NCI-H510A (cell line): Measurements from ENCODE around the gene DVL1.

Experiments
- DNase-seq: peaks from one replicate; lab custom pipeline; 2025; lab: John Stamatoyannopoulos, UW

The DVL1 gene

DNA sequence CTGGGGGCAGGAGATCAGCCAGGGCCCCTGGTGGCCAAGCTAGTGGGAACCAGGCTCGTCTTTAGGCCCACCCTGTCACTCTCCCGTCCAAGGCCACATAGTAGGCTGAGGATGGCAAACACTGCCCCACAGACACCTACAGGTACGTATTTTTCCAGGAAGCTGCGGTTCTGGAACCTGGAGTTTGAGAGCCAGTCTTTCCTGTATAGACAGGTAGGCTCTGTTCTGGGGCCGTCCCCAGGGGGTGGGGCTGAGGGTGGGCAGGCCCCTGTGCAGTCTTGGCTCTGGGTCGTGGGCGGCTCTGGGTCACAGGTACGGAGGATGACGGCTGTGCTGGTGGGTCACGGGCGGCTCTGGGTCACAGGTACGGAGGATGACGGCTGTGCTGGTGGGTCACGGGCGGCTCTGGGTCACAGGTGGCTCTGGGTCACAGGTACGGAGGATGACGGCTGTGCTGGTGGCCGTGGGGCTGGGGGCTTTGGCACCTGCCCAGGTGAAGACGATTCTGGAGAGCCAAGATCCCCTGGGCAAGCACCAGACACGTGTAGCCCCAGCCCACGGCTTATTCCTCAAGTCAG lies 38.7 kb downstream of the DVL1 start:
- no peak for DNase-seq

DNA sequence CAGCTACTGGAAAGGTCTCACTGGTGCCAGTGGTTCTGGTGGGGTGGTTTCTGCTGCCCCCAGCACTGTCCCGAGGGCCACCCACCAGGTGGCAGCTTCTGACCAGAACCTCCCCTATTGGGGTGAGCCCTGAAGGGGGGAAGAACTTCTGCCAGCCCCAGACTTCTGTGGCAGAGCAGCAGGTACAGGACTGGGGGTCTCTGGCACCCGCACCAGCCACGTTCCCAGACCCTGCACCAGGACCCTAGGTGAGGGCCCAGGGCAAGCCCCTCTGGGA lies 39.2 kb downstream of the DVL1 start:
- no peak for DNase-seq

DNA sequence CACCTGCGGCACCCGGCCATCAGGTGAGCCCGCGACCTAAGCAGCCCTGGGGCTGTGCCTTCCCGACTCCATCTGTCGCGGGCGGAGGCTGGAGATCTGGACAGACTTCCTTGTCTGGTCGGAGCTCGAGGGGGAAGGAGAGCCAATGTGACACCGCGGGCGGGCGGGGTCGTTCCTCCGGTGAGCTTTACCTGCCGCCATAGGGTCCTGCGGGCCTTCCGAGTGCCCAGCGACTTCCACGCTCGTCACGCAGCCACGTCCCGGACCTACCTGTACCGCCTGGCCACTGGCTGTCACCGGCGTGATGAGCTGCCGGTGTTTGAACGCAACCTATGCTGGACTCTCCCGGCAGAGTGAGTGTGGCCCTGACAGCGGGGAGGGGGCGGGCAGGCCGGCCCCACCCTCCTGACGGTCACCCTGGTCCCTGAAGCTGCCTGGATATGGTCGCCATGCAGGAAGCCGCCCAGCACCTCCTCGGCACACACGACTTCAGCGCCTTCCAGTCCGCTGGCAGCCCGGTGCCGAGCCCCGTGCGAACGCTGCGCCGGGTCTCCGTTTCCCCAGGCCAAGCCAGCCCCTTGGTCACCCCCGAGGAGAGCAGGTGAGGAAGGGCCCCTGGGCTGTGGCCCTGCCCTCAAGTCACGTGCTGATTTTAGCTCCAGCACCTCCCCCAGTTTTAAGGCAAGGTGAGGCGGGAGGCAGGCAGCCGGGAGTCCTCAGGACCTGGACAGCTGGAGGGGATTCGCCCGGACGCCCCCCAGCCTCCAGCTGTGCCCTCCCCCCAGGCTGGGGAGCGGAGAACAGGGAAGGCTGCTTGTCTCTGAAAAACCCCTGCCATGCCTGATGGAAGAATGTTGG lies 39.7 kb downstream of the DVL1 start:
- DNase-seq: peak; percentile 80

DNA sequence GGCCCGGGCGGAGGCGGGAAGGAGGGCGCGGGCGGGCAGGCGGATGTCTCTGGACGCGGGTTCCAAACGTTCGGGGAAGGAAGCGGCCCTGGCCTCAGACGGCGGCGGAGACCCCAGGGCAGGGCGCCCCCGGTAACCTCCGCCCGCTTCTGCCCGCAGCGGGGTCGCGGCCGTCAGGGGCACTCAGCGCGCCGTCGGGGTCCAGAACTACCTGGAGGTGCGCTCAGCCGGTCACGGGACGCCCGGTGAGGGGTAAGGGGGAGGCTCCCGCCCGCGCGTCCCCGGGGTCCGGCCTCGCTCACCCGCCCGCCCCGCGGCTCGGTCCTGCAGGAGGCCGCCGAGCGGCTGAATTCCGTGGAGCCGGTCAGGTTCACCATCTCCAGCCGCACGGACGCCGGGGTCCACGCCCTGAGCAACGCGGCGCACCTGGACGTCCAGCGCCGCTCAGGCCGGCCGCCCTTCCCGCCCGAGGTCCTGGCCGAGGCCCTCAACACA lies 40.4 kb downstream of the DVL1 start:
- DNase-seq: no peak

DNA sequence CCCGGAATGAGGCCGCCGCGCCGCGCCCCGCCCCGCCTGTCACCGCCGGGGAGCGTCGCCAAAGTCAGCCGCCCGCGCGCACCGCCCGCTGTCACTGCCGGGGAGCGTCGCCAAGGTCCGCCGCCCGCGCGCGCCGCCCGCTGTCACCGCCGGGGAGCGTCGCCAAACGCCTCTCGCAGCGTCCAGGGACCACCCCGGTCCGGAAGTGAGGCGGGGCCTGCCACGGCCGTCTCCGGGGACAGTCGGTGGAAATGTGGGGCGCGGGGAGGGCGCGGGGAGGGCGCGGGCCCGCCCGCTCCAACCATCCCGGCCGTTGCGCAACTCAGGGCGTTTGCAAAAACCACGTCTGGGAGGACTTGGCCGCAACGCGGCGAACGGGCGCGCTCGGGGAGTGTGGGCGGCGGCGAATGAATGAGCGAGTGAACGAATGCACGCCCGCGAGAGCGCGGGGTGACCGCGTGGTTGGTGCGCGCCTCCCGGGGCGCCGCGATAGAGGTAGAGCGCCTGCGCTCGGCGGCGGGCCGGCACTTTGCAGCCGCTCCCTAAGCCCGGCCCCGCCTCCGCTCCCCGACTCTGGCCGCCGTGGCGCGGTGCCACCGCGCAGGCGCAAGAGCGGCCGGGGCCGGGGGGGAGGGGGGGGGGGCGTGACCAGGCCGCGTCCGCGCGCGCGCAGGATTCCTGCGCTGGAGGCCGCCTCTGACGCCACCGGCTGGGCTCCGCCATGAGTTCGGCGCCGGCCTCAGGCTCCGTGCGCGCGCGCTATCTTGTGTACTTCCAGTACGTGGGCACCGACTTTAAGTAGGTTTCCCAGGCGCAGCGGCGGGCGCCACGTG lies 41.1 kb downstream of the DVL1 start, which contains the start of the genes ACAP3 and PUSL1:
TSS of gene ACAP3 (minus strand) at position 8 of the 833 bp plus-strand sequence. CDS start 115 bp downstream, outside the sequence.
TSS of gene PUSL1 (plus strand) at position 675 of the 833 bp plus-strand sequence. CDS start at position 722, 47 bp downstream.
- peak; percentile 98 for DNase-seq

DNA sequence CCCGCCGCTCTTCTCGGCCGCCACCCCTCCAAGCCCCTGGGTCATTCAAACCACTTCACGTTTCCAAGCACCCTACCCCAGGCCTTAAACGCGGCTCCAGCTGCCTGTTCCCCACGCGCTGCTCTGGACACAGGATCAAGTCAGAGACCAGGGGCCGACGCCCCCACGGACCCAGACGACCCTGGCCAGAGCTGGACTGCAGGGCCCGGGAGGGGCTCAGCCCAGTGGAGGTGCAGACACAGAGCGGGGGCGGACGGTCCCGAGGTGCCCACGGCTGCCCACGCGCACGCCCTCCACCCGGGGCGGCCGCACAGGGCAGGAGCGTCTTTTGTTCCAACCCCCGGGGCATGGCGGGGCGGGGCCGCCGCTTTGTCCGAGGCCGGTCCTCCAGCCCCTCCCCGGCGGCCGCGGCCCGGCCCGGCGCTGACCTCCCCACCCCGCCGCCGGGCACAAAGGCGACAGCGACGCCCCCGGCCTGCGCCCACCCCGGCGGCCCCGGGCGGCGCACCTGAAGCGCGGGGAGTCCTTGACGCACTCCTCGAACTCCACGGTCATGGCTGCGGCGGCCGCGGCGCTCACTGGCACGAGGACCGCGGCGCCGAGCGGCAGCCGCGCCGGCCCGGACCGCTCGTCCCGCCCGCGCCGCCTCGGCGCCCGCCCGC lies 41.8 kb downstream of the DVL1 start:
- DNase-seq: no peak

DNA sequence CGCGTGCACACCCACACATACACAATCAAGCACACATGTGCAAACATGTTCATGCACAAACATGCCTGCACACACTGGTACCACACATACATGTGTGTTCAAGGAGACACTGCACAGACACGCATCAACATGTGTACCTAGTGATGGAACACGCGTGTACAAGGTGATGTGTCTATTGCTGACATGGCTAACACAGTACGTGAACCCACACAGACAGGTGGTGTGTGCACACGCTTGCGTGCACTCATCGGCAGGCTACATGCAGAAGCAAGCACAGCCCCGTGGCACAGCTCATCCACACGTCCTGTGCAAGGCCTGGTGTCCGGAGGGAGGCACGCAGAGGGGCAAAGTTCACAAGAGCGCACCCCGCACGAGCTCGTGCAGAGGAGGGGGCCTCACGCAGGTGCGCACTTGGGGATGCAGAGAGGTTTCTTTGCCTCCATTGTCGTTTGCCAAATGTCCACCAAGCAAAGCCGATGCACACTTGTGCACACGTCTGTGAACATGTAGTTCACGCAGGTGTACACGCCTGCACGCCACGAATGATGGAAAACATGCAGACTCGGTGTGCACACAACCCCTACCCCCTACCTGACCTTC lies 42.5 kb downstream of the DVL1 start:
- no peak for DNase-seq

DNA sequence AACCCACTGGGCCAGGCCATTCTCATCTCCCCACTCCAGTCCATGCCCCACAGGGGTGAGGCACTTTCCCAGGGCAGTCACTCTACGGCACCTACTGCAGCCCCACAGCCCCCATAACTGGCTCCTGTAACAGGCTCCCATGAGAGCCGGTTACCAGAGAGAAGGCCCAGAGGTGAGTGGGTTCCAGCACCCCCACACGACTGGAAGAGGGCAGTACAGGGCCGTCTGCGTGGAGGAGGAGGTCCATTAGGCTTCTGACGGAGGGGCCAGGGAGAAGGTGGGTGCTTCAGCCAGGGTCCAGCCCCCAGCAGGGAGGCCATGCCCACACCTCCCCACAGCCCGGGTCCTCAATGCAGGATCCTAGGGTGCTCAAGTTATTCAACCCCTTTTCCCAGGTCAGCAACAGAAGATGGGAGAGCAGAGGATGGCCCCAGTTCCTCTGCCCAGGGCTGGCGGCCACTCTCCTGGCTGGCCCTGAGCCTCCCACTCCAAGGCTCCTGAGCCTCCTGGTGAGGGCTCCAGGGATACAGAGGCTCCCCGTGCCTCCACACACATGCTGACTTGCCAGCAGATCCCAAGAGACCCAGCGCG lies 43.1 kb downstream of the DVL1 start:
- no peak for DNase-seq

DNA sequence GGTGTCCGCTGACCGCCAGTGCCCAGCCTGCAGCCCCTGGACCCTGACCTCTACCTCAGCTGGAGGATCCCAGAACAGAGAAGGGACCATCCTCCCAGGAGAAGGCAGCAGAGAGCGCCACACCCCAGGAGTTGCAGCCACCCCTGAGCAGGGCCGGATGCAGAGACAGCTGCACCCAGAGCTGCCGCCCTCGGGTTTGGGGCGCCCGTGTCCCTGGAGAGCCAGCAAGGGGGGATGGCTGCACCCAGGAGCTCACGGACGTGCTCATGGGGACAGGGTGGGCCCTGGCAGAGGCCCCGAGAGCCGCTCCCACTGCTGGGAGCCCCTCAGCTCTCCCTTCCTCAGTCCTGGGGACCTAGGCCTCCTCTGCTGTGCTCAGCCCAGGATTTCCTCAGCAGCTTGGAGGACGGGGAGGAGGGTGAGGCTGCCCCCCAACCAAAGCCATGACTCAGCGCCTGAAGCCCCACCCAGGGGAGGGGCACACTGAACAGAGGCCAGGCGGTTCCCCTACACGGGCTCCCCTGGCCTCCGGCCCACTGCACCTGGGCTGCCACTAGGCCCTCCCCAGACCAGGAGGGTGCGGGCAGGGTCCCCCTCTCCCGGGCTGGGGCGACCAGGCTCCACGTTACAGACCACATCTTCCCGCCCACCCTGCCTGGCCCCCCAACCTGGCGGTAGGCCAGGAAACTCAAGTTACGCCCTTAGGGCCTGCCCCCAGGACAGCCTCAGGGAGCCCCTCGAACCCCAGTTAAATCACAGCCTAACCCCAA lies 43.7 kb downstream of the DVL1 start:
- DNase-seq: peak; percentile 82

DNA sequence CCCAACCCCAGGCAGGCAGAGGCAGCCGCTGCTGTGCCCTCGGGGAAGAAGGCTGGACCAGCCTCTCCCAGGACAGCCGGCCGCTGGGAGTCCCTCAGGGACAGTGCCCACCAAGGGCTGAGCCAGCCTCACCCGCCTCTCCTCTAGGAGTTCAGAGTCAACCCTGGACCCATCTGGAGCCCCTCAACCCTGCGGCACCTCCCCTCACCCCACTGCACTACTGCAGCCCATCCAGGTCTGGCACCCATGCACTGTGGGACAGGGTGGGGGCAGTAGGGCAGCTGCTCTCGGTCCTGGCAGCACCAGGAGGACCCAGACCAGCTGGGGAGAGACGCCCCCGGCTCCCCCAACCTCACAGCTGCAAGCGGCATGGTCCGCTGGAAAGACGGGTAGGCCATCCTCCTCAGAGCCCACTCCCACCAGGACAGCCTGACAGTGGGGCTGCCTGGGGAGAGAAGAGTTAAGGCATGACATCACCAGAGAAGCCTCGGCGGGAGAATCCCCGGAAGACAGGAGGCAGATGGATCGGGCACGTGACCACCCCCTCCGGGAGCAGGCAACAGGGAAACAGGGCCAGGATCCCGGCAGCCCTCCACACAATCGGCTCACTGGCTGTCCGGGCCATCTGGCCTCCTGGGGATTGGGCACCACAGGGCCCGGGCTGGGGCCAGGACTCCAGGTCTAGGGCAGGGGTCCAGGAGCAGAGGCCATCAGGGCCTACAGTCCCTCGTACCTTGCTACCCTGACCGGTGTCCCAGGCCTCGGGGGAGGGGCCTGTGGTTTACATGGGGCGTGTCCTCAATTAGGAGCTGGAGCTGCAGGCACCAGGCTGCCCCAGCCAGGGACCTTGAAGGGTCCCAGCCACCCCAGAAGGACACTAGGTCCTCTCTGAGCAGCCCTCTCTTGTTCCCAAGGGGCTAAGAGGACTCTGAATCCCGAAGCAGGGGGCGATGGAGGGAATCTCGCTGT lies 44.6 kb downstream of the DVL1 start:
- DNase-seq: peak; percentile 96

DNA sequence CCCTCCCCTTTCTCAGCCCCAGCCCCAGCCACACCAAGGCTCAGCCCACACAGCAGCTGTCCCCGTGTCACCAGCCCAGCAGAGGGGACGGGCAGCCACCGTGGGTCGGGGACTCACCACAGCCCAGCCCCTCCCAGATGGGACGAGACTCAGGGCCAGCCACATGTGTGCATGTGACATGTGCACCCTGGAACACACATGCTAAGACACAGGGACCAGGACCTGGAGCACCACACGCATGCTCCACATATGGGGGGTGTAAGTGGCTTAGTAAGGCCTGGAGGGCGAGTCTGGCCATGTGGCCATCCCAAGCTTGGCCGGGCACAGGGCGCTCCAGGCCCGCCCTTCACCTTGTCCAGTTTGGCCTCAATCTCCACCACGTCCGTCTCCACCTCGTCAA lies 45.5 kb downstream of the DVL1 start:
- DNase-seq: no peak

DNA sequence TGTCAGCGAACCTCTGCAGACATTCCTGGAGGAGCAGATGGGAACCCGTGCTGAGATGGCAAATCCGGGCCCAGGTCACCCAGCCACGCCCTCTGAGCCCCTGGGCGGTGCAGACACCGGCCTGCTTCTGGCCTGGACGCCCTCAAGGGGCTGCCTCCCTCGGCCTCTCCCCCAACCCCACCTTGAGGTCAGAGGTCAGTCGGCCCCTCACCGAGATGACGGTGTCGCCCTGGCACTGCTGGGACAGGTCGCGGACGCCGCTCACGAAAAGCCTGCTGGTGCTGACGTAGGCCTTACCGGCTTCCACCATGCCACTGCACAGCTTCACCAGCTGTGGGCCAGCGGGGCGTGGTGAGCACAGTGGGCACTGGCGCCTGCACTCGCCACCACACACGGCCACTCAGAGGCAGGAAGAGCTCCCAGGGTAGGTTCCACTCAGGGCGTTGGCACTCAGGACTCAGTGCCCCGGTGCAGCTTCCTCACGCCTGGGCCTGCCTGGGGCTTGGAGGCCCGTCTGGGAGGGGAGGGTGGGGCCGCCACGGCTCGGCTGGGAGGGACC lies 46.2 kb downstream of the DVL1 start:
- DNase-seq: no peak

DNA sequence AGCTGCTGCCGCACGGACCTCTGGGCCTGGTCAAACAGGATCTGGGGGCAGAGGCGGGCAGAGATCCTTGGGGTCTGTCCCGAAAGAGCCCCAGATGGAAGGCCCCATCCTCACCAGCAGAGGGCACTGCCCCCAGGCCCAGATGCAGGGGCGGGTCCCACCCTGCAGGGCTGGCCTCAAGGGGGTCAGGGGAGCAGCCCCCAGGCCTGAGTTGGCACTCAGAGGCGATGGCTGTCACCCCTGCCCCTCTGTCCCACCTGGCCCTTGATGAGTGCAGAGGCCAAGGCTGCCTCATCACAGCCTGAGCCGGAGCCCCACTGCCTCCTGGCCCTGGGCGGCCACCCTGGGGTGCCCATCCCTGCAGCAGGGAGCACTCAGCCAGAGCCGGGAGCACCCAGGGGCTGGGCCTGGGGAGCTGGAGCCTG lies 47.2 kb downstream of the DVL1 start:
- no peak for DNase-seq

DNA sequence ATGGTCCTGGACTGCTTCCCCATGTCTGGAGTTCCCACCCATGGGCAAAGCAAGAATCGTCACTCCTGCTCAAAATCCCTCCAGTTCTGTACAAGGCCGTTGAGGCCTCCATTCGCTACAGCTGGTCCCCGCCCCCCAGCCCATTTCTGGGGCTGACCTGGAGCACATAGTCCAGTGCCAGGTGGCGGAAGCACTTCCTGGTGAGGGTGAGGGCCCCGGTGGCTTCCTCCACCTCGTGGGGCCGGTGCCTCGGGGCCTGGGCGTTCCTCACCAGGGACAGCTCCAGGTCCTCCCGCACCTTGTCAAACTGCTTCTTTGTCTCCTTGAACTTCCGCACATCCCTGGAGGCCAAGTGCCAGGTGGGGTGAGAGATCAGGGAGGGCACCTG lies 48.9 kb downstream of the DVL1 start:
- DNase-seq: no peak

DNA sequence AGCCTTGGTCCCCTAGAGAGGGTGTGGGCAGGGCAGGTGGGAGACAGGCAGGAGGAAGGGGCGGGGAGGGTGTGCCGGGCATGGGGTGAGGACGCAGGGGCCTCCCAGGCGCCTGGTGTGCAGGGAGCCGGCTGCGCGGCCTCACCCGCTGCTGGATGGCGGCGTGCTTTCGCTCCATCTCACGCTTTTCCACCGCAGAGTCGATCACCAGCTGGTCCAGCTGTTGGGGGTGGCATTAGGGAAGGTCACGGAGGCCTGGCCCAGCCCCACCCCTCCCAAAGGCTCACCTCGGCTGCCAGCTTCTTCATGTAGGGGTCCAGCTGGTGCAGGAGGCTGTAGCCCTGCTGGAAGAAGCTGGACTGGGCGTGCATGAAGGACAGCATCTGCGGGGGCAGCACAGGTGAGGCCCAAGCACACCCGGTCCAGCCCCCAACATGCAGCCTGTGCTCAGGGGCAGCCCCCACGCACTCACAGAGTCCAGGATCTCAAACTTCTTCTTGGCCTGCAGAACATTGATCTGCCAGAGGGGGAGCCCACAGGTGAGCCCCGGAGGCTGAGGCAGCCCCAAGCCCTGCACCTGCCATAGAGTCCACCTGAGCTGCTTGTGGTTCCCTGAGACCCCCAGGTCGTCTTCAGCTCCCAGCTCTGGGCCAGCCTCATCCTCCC lies 49.4 kb downstream of the DVL1 start:
- DNase-seq: peak; percentile 54

DNA sequence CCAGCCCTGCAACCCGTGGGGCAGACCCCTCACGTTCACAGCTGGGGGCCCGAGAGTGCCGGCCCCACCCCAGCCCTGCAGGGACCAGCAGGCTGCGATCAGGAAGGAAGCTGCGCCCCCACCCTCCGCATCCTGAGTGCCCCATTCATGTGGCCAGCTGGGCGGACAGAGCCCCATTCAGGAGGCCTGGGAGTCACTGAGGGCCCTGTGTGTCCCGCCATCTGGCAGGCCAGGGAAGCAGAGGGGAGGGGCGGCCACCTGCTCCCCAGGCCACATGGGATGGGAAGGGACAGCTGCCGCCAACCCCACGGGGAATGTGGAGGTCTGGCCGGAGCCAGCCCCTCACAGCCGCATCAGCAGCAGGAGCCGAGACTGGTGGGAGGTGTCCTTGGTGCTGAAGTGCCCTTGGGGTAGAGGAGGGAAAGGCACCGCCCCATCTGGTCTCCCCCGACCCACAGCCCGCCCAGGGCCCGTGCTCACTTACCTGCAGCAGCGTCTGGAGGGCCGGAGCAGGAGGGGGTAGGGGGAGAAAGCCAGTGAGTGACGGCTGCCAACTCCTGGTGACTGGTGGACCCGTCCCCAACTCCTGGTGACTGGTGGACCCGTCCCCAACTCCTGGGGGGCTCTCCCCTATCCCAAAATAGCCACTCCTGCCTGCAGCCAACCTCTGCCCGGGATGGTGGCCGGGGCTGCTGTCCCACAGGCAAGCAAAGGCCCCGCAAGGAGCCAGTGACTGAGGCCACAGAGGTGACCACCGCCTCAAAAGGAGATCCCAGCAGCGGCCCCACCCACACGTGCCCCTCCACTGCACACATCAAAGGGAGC lies 50.1 kb downstream of the DVL1 start:
- DNase-seq: no peak

DNA sequence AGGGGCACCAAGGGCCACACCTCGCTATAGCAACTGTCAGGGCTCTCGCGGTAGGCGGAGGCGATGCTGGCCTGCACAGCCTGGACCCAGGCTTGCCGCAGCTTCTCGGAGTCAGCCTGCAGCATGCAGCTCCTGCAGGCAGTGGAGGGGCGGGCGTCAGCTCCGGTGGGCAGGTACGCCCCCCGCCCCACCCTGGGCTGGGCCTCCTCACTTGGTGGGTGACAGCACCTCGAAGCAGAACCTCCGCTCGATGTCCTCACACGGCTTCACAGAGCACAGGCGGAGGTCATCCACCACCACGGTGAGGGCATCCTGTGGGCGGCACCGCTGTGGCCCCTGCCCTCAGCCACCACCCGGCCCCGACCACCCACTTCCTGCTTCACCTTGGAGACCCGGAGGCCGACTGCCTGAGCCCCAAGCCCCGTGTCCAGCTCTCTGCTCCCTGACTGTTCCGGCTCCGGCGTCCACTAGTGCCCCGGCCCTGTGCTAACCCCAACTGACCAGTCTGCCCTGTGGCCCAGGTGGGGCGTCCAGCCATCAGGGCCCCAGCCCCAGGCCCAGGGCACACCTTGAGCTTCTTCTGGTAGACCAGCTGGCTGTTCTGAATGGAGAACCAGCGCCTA lies 51.3 kb downstream of the DVL1 start:
- DNase-seq: no peak
